ENCODE measurements around the gene RSPRY1.

- TF ChIP-seq POLR2A (IDR thresholded peaks at IDR 0.05; ENCODE audit: low read depth): no peak
- no peak for TF ChIP-seq POLR2AphosphoS5 (IDR thresholded peaks at IDR 0.05)
- TF ChIP-seq CTCF (IDR thresholded peaks at IDR 0.05): peak in 1 of 3 experiments; percentile 8
Observed at GRCh38 chr16:57146735-57147134, 39.4 kb upstream of the RSPRY1 start.

Data from esophagus muscularis mucosa (tissue), 3 donors.